LNCAP (cell line): Measurements from ENCODE around the gene ZNF90.

Experiments
- TF ChIP-seq, protein P1 (sequence below): fragments of 450-650 bp; IDR thresholded peaks from 2 replicates; pipeline ENCODE4 v1.5.1; 2017; ENCODE audit warnings: mild to moderate bottlenecking

Gene ZNF90

GRCh38 chr19:20164456-20164855 lies 86.7 kb downstream of the ZNF90 start:
- TF ChIP-seq, protein P1, sequence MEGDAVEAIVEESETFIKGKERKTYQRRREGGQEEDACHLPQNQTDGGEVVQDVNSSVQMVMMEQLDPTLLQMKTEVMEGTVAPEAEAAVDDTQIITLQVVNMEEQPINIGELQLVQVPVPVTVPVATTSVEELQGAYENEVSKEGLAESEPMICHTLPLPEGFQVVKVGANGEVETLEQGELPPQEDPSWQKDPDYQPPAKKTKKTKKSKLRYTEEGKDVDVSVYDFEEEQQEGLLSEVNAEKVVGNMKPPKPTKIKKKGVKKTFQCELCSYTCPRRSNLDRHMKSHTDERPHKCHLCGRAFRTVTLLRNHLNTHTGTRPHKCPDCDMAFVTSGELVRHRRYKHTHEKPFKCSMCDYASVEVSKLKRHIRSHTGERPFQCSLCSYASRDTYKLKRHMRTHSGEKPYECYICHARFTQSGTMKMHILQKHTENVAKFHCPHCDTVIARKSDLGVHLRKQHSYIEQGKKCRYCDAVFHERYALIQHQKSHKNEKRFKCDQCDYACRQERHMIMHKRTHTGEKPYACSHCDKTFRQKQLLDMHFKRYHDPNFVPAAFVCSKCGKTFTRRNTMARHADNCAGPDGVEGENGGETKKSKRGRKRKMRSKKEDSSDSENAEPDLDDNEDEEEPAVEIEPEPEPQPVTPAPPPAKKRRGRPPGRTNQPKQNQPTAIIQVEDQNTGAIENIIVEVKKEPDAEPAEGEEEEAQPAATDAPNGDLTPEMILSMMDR, result no peak

GRCh38 chr19:20165971-20166592 lies 88.3 kb downstream of the ZNF90 start:
- TF ChIP-seq, protein P1, result no peak

- TF ChIP-seq, protein P1, result no peak
Observed at GRCh38 chr19:20167020-20167644, 89.3 kb downstream of the ZNF90 start, which contains the start of gene ZNF486. Gene ZNF486, plus strand, starts transcription at chr19:20167214. Its CDS starts 117 bp downstream, at chr19:20167331.

DNA sequence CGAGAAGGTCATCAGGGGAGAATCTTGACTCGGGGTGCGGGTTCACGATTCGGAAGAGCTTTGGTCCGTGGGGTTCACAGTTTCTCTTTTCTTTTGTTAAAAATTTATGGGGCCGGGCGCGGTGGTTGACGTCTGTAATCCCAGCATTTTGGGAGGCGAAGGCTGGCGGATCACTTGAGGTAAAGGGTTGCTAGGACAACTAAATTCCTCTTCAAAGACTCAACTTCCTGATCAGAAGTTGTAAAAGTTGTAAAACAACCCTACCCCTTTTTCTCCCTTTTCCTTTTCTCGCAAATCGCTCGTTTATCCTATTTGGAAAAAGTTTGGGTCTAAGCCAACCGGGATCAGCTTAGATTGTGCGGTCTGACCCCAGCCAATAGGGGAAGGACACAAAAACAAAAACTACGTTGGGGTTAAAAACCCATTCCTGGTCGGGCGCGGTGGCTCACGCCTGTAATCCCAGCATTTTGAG lies 89.9 kb downstream of the ZNF90 start:
- TF ChIP-seq, protein P1, result no peak
